ENCODE results near the gene MCCD1. TPM values are rescaled to one million over a fixed set of nuclear protein-coding genes. Genes with fewer than 3 reads are reported as not detected.

MCCD1 gene
- total RNA-seq, 1 donor from 2014 or later: not detected

- no peak for DNase-seq (ENCODE audit: low spot score, unreplicated experiment)
- Mint-ChIP-seq H3K27me3 (peaks cover 65% of the 10 kb centered on the region), H3K27ac (no peak overlapping the region), H3K4me3 (ENCODE audit: low read depth) (no peak overlapping the region), H3K36me3 (ENCODE audit: insufficient read depth) (no peaks in the 10 kb centered on the region), H3K9me3 (ENCODE audit: low read depth) (no peaks in the 10 kb centered on the region), H3K4me1 (ENCODE audit: low read depth) (peaks cover 11% of the 10 kb centered on the region)
- TF ChIP-seq CTCF (IDR thresholded peaks at IDR 0.05; ENCODE audit: unreplicated experiment): no peak
Observed at GRCh38 chr6:31576897-31577578, 48.3 kb downstream of the MCCD1 start.

GRCh38 chr6:31577579-31577966 lies 48.8 kb downstream of the MCCD1 start:
- H3K36me3 Mint-ChIP-seq (ENCODE audit: insufficient read depth): no peaks in the 10 kb centered on the region
- H3K9me3 Mint-ChIP-seq (ENCODE audit: low read depth): no peaks in the 10 kb centered on the region
- no peak overlapping the region for H3K27ac Mint-ChIP-seq
- DNase-seq (ENCODE audit: low spot score, unreplicated experiment): no peak
- no peak for TF ChIP-seq CTCF (IDR thresholded peaks at IDR 0.05; ENCODE audit: unreplicated experiment)
- peaks cover 64% of the 10 kb centered on the region for H3K27me3 Mint-ChIP-seq
- H3K4me1 Mint-ChIP-seq (ENCODE audit: low read depth): peaks cover 11% of the 10 kb centered on the region
- H3K4me3 Mint-ChIP-seq (ENCODE audit: low read depth): no peak overlapping the region

- no peak for TF ChIP-seq CTCF (IDR thresholded peaks at IDR 0.05; ENCODE audit: unreplicated experiment)
- peaks cover 63% of the 10 kb centered on the region for H3K27me3 Mint-ChIP-seq
- H3K9me3 Mint-ChIP-seq (ENCODE audit: low read depth): no peaks in the 10 kb centered on the region
- no peak overlapping the region for H3K4me3 Mint-ChIP-seq (ENCODE audit: low read depth)
- H3K27ac Mint-ChIP-seq: peak overlapping the region; percentile 31
- no peaks in the 10 kb centered on the region for H3K36me3 Mint-ChIP-seq (ENCODE audit: insufficient read depth)
- no peak for DNase-seq (ENCODE audit: low spot score, unreplicated experiment)
- peaks cover 11% of the 10 kb centered on the region for H3K4me1 Mint-ChIP-seq (ENCODE audit: low read depth)
Observed at GRCh38 chr6:31578184-31579118, 49.7 kb downstream of the MCCD1 start.

GRCh38 chr6:31579119-31579505 lies 50.4 kb downstream of the MCCD1 start:
- no peak for TF ChIP-seq CTCF (IDR thresholded peaks at IDR 0.05; ENCODE audit: unreplicated experiment)
- DNase-seq (ENCODE audit: low spot score, unreplicated experiment): no peak
- Mint-ChIP-seq H3K9me3 (ENCODE audit: low read depth) (no peaks in the 10 kb centered on the region), H3K27me3 (peaks cover 57% of the 10 kb centered on the region), H3K36me3 (ENCODE audit: insufficient read depth) (no peaks in the 10 kb centered on the region), H3K27ac (no peak overlapping the region), H3K4me3 (ENCODE audit: low read depth) (no peak overlapping the region), H3K4me1 (ENCODE audit: low read depth) (peaks cover 11% of the 10 kb centered on the region)

Other genes with a start within 250 kb of the MCCD1 start
- gene HLA-B, start 171.8 kb upstream of the MCCD1 start, total RNA-seq: 28.2 and 43.4 TPM in 2 replicates
- 8.9 and 10.1 TPM in 2 replicates for gene MICA, start 125.4 kb upstream of the MCCD1 start, total RNA-seq
- 0.43 and 0.95 TPM in 2 replicates for gene MICB, start 30.8 kb upstream of the MCCD1 start, total RNA-seq
- 766 and 810 TPM in 2 replicates for gene DDX39B, start 13.0 kb downstream of the MCCD1 start, total RNA-seq
- gene ATP6V1G2, start 17.6 kb downstream of the MCCD1 start, total RNA-seq: 1.5 TPM in 2 replicates
- 26.4 and 28.7 TPM in 2 replicates for gene NFKBIL1, start 18.6 kb downstream of the MCCD1 start, total RNA-seq
- not detected in 2 replicates for gene LTA, start 43.3 kb downstream of the MCCD1 start, total RNA-seq
- gene TNF, start 46.6 kb downstream of the MCCD1 start, total RNA-seq: not detected in 2 replicates
- gene LTB, start 53.5 kb downstream of the MCCD1 start, total RNA-seq: 0.57 TPM in 1 of 2 replicates, not detected in the other
- not detected in 2 replicates for gene LST1, start 57.3 kb downstream of the MCCD1 start, total RNA-seq
- gene NCR3, start 64.0 kb downstream of the MCCD1 start, total RNA-seq: not detected in 2 replicates
- gene AIF1, start 86.3 kb downstream of the MCCD1 start, total RNA-seq: 1.7 and 3.1 TPM in 2 replicates
- 272 and 273 TPM in 2 replicates for gene PRRC2A, start 91.8 kb downstream of the MCCD1 start, total RNA-seq
- gene BAG6, start 123.7 kb downstream of the MCCD1 start, total RNA-seq: 458 and 471 TPM in 2 replicates
- 7.1 and 7.5 TPM in 2 replicates for gene APOM, start 126.9 kb downstream of the MCCD1 start, total RNA-seq
- 23.6 and 24.1 TPM in 2 replicates for gene C6orf47, start 131.8 kb downstream of the MCCD1 start, total RNA-seq
- 15.2 and 18.0 TPM in 2 replicates for gene GPANK1, start 136.0 kb downstream of the MCCD1 start, total RNA-seq
- 163 and 165 TPM in 2 replicates for gene CSNK2B, start 137.1 kb downstream of the MCCD1 start, total RNA-seq
- 24.8 and 30.6 TPM in 2 replicates for gene LY6G5B, start 141.0 kb downstream of the MCCD1 start, total RNA-seq
- gene LY6G5C, start 152.1 kb downstream of the MCCD1 start, total RNA-seq: 4.4 and 6.5 TPM in 2 replicates
- 93.0 and 96.9 TPM in 2 replicates for gene ABHD16A, start 174.4 kb downstream of the MCCD1 start, total RNA-seq
- not detected in 2 replicates for gene LY6G6F, start 177.9 kb downstream of the MCCD1 start, total RNA-seq
- gene LY6G6D, start 186.4 kb downstream of the MCCD1 start, total RNA-seq: not detected in 2 replicates
- gene LY6G6C, start 192.8 kb downstream of the MCCD1 start, total RNA-seq: 0.60 and 1.3 TPM in 2 replicates
- not detected in 2 replicates for gene MPIG6B, start 194.4 kb downstream of the MCCD1 start, total RNA-seq
- 218 and 233 TPM in 2 replicates for gene DDAH2, start 200.3 kb downstream of the MCCD1 start, total RNA-seq
- 275 and 286 TPM in 2 replicates for gene CLIC1, start 207.6 kb downstream of the MCCD1 start, total RNA-seq
- 45.0 and 51.3 TPM in 2 replicates for gene MSH5, start 211.0 kb downstream of the MCCD1 start, total RNA-seq
- 8.6 and 11.9 TPM in 2 replicates for gene SAPCD1, start 233.7 kb downstream of the MCCD1 start, total RNA-seq
- 9.5 and 11.6 TPM in 2 replicates for gene VWA7, start 248.4 kb downstream of the MCCD1 start, total RNA-seq

All from progenitor cell of endocrine pancreas (in vitro differentiated cells).